ENCODE results near the gene ABCB11.

ABCB11 gene

GRCh38 chr2:168928113-168928831, 102.9 kb downstream of the ABCB11 start:
- no peak for DNase-seq

GRCh38 chr2:168926621-168927386, 104.3 kb downstream of the ABCB11 start:
- no peak for DNase-seq

- DNase-seq = peak; percentile 29
These were observed 110.5 kb downstream of the ABCB11 start for GRCh38 chr2:168920504-168921157.

GRCh38 chr2:168916331-168916675, 114.8 kb downstream of the ABCB11 start:
- no peak for DNase-seq

GRCh38 chr2:168915441-168916330, 115.4 kb downstream of the ABCB11 start:
- no peak for DNase-seq

- no peak for DNase-seq
These were observed 117.6 kb downstream of the ABCB11 start for GRCh38 chr2:168913495-168913894.

- DNase-seq = peak; percentile 8
These were observed 118.2 kb downstream of the ABCB11 start for GRCh38 chr2:168912901-168913369.

- DNase-seq = no peak
These were observed 118.7 kb downstream of the ABCB11 start for GRCh38 chr2:168912466-168912865.

- no peak for DNase-seq
These were observed 120.8 kb downstream of the ABCB11 start for GRCh38 chr2:168910330-168910729.

- DNase-seq = no peak
These were observed 123.0 kb downstream of the ABCB11 start for GRCh38 chr2:168907940-168908662.

GRCh38 chr2:168904358-168904757, 126.8 kb downstream of the ABCB11 start:
- no peak for DNase-seq

- DNase-seq = no peak
These were observed 127.2 kb downstream of the ABCB11 start for GRCh38 chr2:168903888-168904287.

GRCh38 chr2:168901003-168901402, 130.1 kb downstream of the ABCB11 start, which contains the start of gene G6PC2:
Gene G6PC2, plus strand, starts transcription at chr2:168901291. Its CDS starts 41 bp downstream, at chr2:168901332.
- DNase-seq = no peak

- no peak for DNase-seq
These were observed 133.7 kb downstream of the ABCB11 start for GRCh38 chr2:168897449-168897848.

- no peak for DNase-seq
These were observed 134.3 kb downstream of the ABCB11 start for GRCh38 chr2:168896783-168897182.

GRCh38 chr2:168895771-168896170, 135.4 kb downstream of the ABCB11 start:
- peak; percentile 14 for DNase-seq

GRCh38 chr2:168894720-168895119, 136.4 kb downstream of the ABCB11 start:
- no peak for DNase-seq

- DNase-seq = no peak
These were observed 137.0 kb downstream of the ABCB11 start for GRCh38 chr2:168894101-168894500.

GRCh38 chr2:168892327-168892726, 138.8 kb downstream of the ABCB11 start:
- no peak for DNase-seq

GRCh38 chr2:168890006-168890782, 140.9 kb downstream of the ABCB11 start, which contains the start of gene SPC25:
Gene SPC25, minus strand, starts transcription at chr2:168890430. Its CDS starts 911 bp downstream, at chr2:168889519.
- peak; percentile 93 for DNase-seq

GRCh38 chr2:168889635-168890005, 141.5 kb downstream of the ABCB11 start:
- DNase-seq = no peak
